Stimulated activated CD8-positive, alpha-beta memory T cell treated with anti-CD3 and anti-CD28 coated beads, Interleukin-2, amount 100 ng/mL, for 1 hour (primary cell): ENCODE data around the gene SLC25A48.
"Not testable (repeated sequence)": the region's sequence is repeated elsewhere in the genome, so short reads cannot be mapped to it uniquely, and the experiment has no call there.

Source experiments
- DNase-seq, 2 donors: peaks; one replicate each; pipeline ENCODE4 v3.0.0-alpha.2; 2020; ENCODE audit warnings: low read depth in 2 of 2

SLC25A48 gene

GRCh38 chr5:135829681-135830383, 4.6 kb upstream of the SLC25A48 start:
- no peak for DNase-seq

- no peak for DNase-seq
These were observed 4.1 kb upstream of the SLC25A48 start for GRCh38 chr5:135830384-135830700.

GRCh38 chr5:135830876-135831275, 3.6 kb upstream of the SLC25A48 start:
- DNase-seq: no peak

GRCh38 chr5:135831439-135831838, 3.0 kb upstream of the SLC25A48 start:
- no peak for DNase-seq

- DNase-seq: no peak
These were observed 2.5 kb upstream of the SLC25A48 start for GRCh38 chr5:135831851-135832555.

- no peak for DNase-seq
These were observed 1.2 kb upstream of the SLC25A48 start for GRCh38 chr5:135832941-135833920.

- DNase-seq: no peak
These were observed 363 bp upstream of the SLC25A48 start for GRCh38 chr5:135833961-135834638.

GRCh38 chr5:135835766-135836165, 1.3 kb downstream of the SLC25A48 start:
- no peak for DNase-seq

- DNase-seq: not testable (repeated sequence)
These were observed 3.9 kb downstream of the SLC25A48 start for GRCh38 chr5:135838395-135838794.

- DNase-seq: no peak
These were observed 5.1 kb downstream of the SLC25A48 start for GRCh38 chr5:135839566-135839965.

- no peak for DNase-seq
These were observed 6.5 kb downstream of the SLC25A48 start for GRCh38 chr5:135840959-135841358.

GRCh38 chr5:135842737-135843136, 8.3 kb downstream of the SLC25A48 start:
- no peak for DNase-seq

- DNase-seq: no peak
These were observed 9.3 kb downstream of the SLC25A48 start for GRCh38 chr5:135843571-135844337.

GRCh38 chr5:135846311-135846710, 11.8 kb downstream of the SLC25A48 start:
- DNase-seq: no peak

GRCh38 chr5:135847976-135848375, 13.5 kb downstream of the SLC25A48 start:
- no peak for DNase-seq

GRCh38 chr5:135850231-135850630, 15.8 kb downstream of the SLC25A48 start:
- DNase-seq: no peak

GRCh38 chr5:135850671-135851070, 16.2 kb downstream of the SLC25A48 start:
- no peak for DNase-seq

GRCh38 chr5:135851186-135851914, 16.9 kb downstream of the SLC25A48 start:
- DNase-seq: no peak

GRCh38 chr5:135851915-135852845, 17.7 kb downstream of the SLC25A48 start:
- no peak for DNase-seq
